Measurements from ENCODE around the gene LTC4S. TPM values are rescaled to one million over a fixed set of nuclear protein-coding genes. Genes with fewer than 3 reads are reported as not detected.

Gene LTC4S
- polyA plus RNA-seq, 2 of the 4 experiments (the other 2 are of a cell fraction) = not detected

GRCh38 chr5:179820483-179821297 lies 26.9 kb downstream of the LTC4S start, which contains the start of gene SQSTM1:
TSS of gene SQSTM1 (plus strand) at chr5:179820905. CDS start at chr5:179820937, 32 bp downstream.
- Histone ChIP-seq H3K27ac (peak within 1 kb of the TSS; percentile 95 to 98), H3K4me2 (peak within 1 kb of the TSS; percentile 96), H3K4me1 (peaks cover 62% of the 10 kb centered on the region), H3K4me3 (peak within 1 kb of the TSS; percentile 81), H3K9me3 (no peaks in the 10 kb centered on the region)
- FAIRE-seq = no peak
- peak in 1 of 2 experiments; percentile 87 for DNase-seq (ENCODE audit: low read depth in 1 of 2, low spot score in 1 of 2)
- 6% methylated on average over 23 of the region's 81 CpGs for WGBS (ENCODE audit: missing lambda C conversion rate)
- ChIA-PET CTCF (interaction anchor here (0.6 to 4.8 kb wide), 5 partner anchors 17 to 123 kb away, joined by 3 to 27 read pairs (median 4); no protein-coding TSS in a partner anchor), POLR2A (interaction anchor here (0.7 to 2.3 kb wide), 14 partner anchors 9 to 270 kb away, joined by 3 to 20 read pairs (median 6); partner anchors contain the start of genes HNRNPH1, LTC4S, MRNIP and RNF130)
- peak; percentile 15 to 40 for ATAC-seq
- TF ChIP-seq KDM5A (IDR thresholded peaks at IDR 0.05) (no peak), HOXB13 (CRISPR knock-in tag; IDR thresholded peaks at IDR 0.05; ENCODE audit: low read depth) (no peak; the same call in 1 of the 2 replicates), HEYL (CRISPR knock-in tag; IDR thresholded peaks at IDR 0.05) (no peak; the same call in 1 of the 2 replicates), JUN (IDR thresholded peaks at IDR 0.05) (peak; percentile 99), RAD21 (conservative IDR thresholded peaks at IDR 0.05 in 1 of 2, IDR thresholded peaks at IDR 0.05 in 1 of 2) (no peak), HOXA7 (CRISPR knock-in tag; IDR thresholded peaks at IDR 0.05) (no peak), NFE2L2 (conservative IDR thresholded peaks at IDR 0.05; ENCODE audit: low read length) (peak; percentile 99), JUNB (IDR thresholded peaks at IDR 0.05) (no peak), FOSB (CRISPR knock-in tag; IDR thresholded peaks at IDR 0.05) (no peak), HDAC2 (IDR thresholded peaks at IDR 0.05) (no peak), HES2 (IDR thresholded peaks at IDR 0.05) (no peak), EHF (CRISPR knock-in tag; IDR thresholded peaks at IDR 0.05) (no peak), ZC3H11A (IDR thresholded peaks at IDR 0.05) (no peak), RNF2 (IDR thresholded peaks at IDR 0.05; ENCODE audit: borderline replicate concordance, low read depth) (no peak), RCOR1 (IDR thresholded peaks at IDR 0.05; ENCODE audit: low read depth, low read length) (no peak), MYC (IDR thresholded peaks at IDR 0.05; ENCODE audit: borderline replicate concordance, low read length) (0 out of 2 replicates have a peak, but pooled peaks have one; percentile 6), HOXB5 (CRISPR knock-in tag; IDR thresholded peaks at IDR 0.05) (no peak; the same call in 1 of the 2 replicates), ZNF302 (CRISPR knock-in tag; IDR thresholded peaks at IDR 0.05) (no peak), RFX5 (IDR thresholded peaks at IDR 0.05) (no peak), GATA3 (IDR thresholded peaks at IDR 0.05; ENCODE audit: borderline replicate concordance) (peak; percentile 70), TFCP2L1 (CRISPR knock-in tag; IDR thresholded peaks at IDR 0.05) (no peak; the same call in 1 of the 2 replicates), PBX3 (IDR thresholded peaks at IDR 0.05) (peak; percentile 54; the same call in 1 of the 2 replicates), CHD2 (IDR thresholded peaks at IDR 0.05; ENCODE audit: low read length, partially characterized antibody) (peak; percentile 34), CHD4 (IDR thresholded peaks at IDR 0.05; ENCODE audit: borderline replicate concordance) (no peak), RARB (CRISPR knock-in tag; IDR thresholded peaks at IDR 0.05) (no peak; the same call in 1 of the 2 replicates), ESRRA (IDR thresholded peaks at IDR 0.05; ENCODE audit: borderline replicate concordance, low read length) (no peak), ZSCAN20 (CRISPR knock-in tag; IDR thresholded peaks at IDR 0.05) (no peak; the same call in none of the 2 replicates), MAX (IDR thresholded peaks at IDR 0.05) (peak; percentile 47), KDM1A (IDR thresholded peaks at IDR 0.05; ENCODE audit: low read depth) (no peak), TP53 (CRISPR knock-in tag; IDR thresholded peaks at IDR 0.05) (peak; percentile 93), BHLHE40 (IDR thresholded peaks at IDR 0.05; ENCODE audit: low read depth, low read length) (no peak), POLR2AphosphoS2 (conservative IDR thresholded peaks at IDR 0.05; ENCODE audit: low read length) (peak; percentile 71; the same call in 1 of the 2 replicates), HMGXB4 (CRISPR knock-in tag; IDR thresholded peaks at IDR 0.05; ENCODE audit: borderline replicate concordance) (0 out of 2 replicates have a peak, but pooled peaks have one; percentile 11), ZFP36 (IDR thresholded peaks at IDR 0.05; ENCODE audit: borderline replicate concordance, partially characterized antibody) (no peak), CEBPB (IDR thresholded peaks at IDR 0.05) (no peak), NR3C1 (IDR thresholded peaks at IDR 0.05) (no peak), CBX8 (IDR thresholded peaks at IDR 0.05) (no peak), MAFK (IDR thresholded peaks at IDR 0.05; ENCODE audit: partially characterized antibody) (peak; percentile 100), EHMT2 (IDR thresholded peaks at IDR 0.05; ENCODE audit: low read depth) (no peak), SMC3 (IDR thresholded peaks at IDR 0.05) (no peak), MAZ (IDR thresholded peaks at IDR 0.05; ENCODE audit: borderline replicate concordance, low read depth, low read length) (no peak)
